ENCODE measurements around the gene PSMA4. TPM values are rescaled to one million over a fixed set of nuclear protein-coding genes. Genes with fewer than 3 reads are reported as not detected.
A peak's percentile ranks its signal among the peaks of the same experiment; 100 is the strongest.

Gene PSMA4
- polyA plus RNA-seq, 1 of the 3 experiments (the other 2 are of a cell fraction) = 212 TPM

DNA sequence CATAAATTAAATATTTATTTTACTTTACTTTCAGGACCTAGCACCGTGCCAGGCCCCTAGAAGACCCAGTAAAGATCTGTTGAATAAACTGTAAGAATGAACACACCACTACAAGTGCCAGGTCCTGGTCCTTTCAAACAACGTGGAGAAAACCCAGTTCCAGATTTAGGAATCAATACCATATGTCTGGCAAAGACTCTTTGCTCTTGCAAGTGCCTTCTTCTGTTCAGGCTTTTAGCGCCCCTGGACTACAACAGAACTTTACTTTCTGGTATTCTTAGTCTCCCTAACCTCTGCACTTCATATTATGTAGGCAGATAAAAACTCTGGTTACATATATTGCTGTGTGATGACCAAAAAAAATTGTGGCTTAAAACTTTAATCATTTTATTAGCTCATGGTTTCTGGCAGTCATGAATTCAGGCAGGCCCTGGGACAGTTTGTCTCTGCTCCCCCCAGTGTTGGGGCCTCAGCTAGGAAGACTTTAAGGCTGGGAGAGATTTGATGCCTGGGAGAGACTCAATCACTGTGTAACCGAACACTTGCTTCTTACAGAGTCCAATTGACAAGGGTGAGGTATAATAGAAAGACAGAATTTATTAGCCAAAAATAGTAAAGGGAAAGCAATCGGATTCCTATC is 2.9 kb upstream of the PSMA4 start:
- H3K4me2 ChIP-seq = no peak overlapping the region
- H3K9ac ChIP-seq = no peak overlapping the region
- H4K20me1 ChIP-seq (ENCODE audit: insufficient read depth) = no peaks in the 10 kb centered on the region
- ChIA-PET CTCF (no interaction called here), POLR2A (no interaction called here)
- H3K79me2 ChIP-seq (ENCODE audit: insufficient read depth) = peaks cover 22% of the 10 kb centered on the region
- no peak for TF ChIP-seq RAD21 (IDR thresholded peaks at IDR 0.05; ENCODE audit: low read length)
- no peak for TF ChIP-seq CHD2 (IDR thresholded peaks at IDR 0.05; ENCODE audit: low read length, partially characterized antibody)
- no peak for TF ChIP-seq RXRA (IDR thresholded peaks at IDR 0.05; ENCODE audit: borderline replicate concordance, low read depth)
- TF ChIP-seq, protein P1, sequence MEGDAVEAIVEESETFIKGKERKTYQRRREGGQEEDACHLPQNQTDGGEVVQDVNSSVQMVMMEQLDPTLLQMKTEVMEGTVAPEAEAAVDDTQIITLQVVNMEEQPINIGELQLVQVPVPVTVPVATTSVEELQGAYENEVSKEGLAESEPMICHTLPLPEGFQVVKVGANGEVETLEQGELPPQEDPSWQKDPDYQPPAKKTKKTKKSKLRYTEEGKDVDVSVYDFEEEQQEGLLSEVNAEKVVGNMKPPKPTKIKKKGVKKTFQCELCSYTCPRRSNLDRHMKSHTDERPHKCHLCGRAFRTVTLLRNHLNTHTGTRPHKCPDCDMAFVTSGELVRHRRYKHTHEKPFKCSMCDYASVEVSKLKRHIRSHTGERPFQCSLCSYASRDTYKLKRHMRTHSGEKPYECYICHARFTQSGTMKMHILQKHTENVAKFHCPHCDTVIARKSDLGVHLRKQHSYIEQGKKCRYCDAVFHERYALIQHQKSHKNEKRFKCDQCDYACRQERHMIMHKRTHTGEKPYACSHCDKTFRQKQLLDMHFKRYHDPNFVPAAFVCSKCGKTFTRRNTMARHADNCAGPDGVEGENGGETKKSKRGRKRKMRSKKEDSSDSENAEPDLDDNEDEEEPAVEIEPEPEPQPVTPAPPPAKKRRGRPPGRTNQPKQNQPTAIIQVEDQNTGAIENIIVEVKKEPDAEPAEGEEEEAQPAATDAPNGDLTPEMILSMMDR (IDR thresholded peaks at IDR 0.05) = no peak
- TF ChIP-seq RFX5 (IDR thresholded peaks at IDR 0.05; ENCODE audit: low read length) = no peak
- TF ChIP-seq, protein P2, sequence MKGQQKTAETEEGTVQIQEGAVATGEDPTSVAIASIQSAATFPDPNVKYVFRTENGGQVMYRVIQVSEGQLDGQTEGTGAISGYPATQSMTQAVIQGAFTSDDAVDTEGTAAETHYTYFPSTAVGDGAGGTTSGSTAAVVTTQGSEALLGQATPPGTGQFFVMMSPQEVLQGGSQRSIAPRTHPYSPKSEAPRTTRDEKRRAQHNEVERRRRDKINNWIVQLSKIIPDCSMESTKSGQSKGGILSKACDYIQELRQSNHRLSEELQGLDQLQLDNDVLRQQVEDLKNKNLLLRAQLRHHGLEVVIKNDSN (IDR thresholded peaks at IDR 0.05; ENCODE audit: borderline replicate concordance, low read depth) = no peak
- no peak for TF ChIP-seq TEAD4 (IDR thresholded peaks at IDR 0.05; ENCODE audit: borderline replicate concordance, insufficient read depth)
- no peak for TF ChIP-seq EZH2phosphoT487 (IDR thresholded peaks at IDR 0.05; ENCODE audit: borderline replicate concordance, low read depth)
- TF ChIP-seq, protein P3, sequence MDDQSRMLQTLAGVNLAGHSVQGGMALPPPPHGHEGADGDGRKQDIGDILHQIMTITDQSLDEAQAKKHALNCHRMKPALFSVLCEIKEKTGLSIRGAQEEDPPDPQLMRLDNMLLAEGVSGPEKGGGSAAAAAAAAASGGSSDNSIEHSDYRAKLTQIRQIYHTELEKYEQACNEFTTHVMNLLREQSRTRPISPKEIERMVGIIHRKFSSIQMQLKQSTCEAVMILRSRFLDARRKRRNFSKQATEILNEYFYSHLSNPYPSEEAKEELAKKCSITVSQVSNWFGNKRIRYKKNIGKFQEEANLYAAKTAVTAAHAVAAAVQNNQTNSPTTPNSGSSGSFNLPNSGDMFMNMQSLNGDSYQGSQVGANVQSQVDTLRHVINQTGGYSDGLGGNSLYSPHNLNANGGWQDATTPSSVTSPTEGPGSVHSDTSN (IDR thresholded peaks at IDR 0.05) = no peak
- TF ChIP-seq, protein P4, sequence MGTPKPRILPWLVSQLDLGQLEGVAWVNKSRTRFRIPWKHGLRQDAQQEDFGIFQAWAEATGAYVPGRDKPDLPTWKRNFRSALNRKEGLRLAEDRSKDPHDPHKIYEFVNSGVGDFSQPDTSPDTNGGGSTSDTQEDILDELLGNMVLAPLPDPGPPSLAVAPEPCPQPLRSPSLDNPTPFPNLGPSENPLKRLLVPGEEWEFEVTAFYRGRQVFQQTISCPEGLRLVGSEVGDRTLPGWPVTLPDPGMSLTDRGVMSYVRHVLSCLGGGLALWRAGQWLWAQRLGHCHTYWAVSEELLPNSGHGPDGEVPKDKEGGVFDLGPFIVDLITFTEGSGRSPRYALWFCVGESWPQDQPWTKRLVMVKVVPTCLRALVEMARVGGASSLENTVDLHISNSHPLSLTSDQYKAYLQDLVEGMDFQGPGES (IDR thresholded peaks at IDR 0.05; ENCODE audit: low read depth, low read length) = no peak
- TF ChIP-seq, protein P5, sequence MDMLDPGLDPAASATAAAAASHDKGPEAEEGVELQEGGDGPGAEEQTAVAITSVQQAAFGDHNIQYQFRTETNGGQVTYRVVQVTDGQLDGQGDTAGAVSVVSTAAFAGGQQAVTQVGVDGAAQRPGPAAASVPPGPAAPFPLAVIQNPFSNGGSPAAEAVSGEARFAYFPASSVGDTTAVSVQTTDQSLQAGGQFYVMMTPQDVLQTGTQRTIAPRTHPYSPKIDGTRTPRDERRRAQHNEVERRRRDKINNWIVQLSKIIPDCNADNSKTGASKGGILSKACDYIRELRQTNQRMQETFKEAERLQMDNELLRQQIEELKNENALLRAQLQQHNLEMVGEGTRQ (IDR thresholded peaks at IDR 0.05; ENCODE audit: borderline replicate concordance, low read depth, low read length) = no peak
- TF ChIP-seq GABPA (IDR thresholded peaks at IDR 0.05; ENCODE audit: low read depth) = no peak
- TF ChIP-seq FOXJ3 (CRISPR knock-in tag; IDR thresholded peaks at IDR 0.05) = no peak
- H3K9me2 ChIP-seq = no peaks in the 10 kb centered on the region
- no peaks in the 10 kb centered on the region for H3K9me3 ChIP-seq
- peaks cover 4% of the 10 kb centered on the region in 2 experiments; a peak in 2 of 4 replicates for H3K4me1 ChIP-seq (ENCODE audit: control insufficient read depth in 1 of 2, insufficient read depth in 2 of 2, low read depth in 1 of 2, low read length in 1 of 2)
- peaks cover 5 to 10% of the 10 kb centered on the region in 2 experiments for H3K36me3 ChIP-seq (replicated peaks in 1 of 2; ENCODE audit: control insufficient read depth in 1 of 2, insufficient read depth in 2 of 2, low read length in 1 of 2)
- WGBS (ENCODE audit: low lambda C conversion rate) = 69% methylated on average over 5 of the region's 5 CpGs
- no peak for DNase-seq
- no peak overlapping the region for H2AFZ ChIP-seq (ENCODE audit: low read depth)
- H3K4me3 ChIP-seq (ENCODE audit: low read depth in 2 of 2, low read length in 1 of 2) = no peak overlapping the region
- H3K27me3 ChIP-seq (ENCODE audit: insufficient read depth) = no peaks in the 10 kb centered on the region
- H3K27ac ChIP-seq (ENCODE audit: low read depth in 2 of 2, low read length in 1 of 2) = peak overlapping the region in 1 of 2 experiments; percentile 43; a peak in 1 of 4 replicates
- no peaks in the 10 kb centered on the region for H3F3A ChIP-seq (replicated peaks; ENCODE audit: insufficient read depth)

All from SK-N-SH (cell line).